Measurements from ENCODE around the gene MRAS.
"Not testable (repeated sequence)": the region's sequence is repeated elsewhere in the genome, so short reads cannot be mapped to it uniquely, and the experiment has no call there.

MRAS gene

DNA sequence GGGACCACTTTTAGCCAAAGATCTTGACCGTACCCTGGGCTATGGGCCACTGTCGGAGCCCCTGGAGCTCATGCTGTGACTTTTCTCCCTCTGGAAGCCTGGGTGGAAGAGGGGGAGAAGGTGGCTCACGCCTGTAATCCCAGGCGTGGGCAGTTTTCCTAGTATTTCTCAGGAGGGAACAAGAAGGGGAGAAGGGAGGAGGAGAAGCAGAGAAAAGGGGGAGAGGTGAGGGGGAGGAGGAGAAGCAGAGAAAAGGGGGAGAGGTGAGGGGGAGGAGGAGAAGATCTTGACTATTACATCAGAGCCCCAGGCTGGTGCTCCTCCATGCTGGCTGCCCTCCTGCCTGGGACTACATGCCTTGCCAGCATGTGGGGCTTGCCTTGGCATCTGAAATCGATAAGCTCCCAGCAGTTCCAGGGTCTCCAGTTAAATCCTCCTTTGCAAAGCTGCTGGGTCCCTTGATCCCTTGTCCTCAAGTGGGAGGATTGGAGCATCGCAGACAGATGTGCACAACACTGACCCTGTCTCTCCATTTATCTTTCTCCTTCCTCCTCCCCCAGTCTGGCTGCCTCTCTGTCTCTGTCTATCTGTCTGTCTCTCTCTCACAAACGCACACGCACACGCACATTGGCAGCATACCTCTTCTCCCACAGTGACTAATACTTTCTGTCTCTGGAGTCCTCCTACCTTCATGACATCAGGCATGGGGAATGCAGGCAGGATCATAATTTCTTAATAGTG is 41.6 kb downstream of the MRAS start:
- peak; percentile 98 for DNase-seq (ENCODE audit: low spot score)

DNA sequence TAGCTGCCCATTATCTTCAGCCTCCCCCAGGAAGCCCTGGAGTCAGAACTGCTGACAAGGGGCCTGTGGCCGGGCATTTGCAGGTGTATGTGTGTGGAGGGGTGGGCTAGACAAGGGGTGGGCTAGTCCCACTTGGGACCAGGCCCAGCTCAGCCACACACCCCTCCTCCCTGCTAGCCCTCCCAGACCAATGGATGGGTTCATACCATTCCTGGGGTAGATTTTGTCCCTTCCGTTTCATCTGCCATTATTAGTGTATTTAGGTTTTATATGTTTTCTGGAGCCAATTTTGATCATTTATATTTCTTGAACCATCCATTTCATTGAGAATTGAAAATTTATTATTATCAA is 42.2 kb downstream of the MRAS start:
- no peak for DNase-seq (ENCODE audit: low spot score)

DNA sequence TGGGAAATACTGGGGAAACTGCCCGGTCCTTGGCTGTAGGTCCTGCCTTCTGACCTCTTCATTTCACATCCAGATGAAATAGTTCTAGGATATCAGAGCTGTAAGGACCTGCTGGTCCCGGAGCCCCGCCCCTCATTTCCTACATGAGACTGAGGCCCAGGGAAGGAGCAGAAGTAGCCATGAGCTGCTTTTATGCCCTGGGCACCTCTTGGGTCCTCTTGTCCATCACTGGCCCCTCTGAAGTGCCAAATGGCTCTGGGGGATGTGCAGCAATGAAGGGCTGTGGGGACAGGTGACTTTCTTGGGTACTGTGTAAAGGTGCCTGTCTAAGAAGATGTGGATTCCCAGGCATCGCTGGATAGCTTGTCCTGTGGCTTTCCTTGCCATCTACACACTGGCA is 45.8 kb downstream of the MRAS start:
- no peak for DNase-seq (ENCODE audit: low spot score)

DNA sequence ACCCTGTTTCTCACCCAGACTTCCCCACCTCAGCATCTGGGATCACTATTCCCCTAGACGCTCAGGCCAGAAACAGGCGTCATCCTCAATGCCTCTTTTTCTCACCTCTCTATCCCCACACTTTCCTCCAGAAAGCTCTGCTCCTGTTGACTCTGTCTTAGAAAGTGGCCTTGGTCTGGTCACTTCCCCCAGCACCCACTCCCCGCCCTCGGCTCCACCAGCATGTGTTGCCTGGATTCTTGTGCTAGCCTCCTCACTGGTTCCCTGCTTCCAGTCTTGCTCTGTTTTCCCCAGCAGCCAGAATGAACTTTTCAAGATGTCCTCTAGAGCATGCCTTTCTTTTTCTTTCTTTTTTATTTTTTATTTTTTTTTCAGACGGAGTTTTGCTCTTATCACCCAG is 46.3 kb downstream of the MRAS start:
- DNase-seq (ENCODE audit: low spot score), result no peak

DNA sequence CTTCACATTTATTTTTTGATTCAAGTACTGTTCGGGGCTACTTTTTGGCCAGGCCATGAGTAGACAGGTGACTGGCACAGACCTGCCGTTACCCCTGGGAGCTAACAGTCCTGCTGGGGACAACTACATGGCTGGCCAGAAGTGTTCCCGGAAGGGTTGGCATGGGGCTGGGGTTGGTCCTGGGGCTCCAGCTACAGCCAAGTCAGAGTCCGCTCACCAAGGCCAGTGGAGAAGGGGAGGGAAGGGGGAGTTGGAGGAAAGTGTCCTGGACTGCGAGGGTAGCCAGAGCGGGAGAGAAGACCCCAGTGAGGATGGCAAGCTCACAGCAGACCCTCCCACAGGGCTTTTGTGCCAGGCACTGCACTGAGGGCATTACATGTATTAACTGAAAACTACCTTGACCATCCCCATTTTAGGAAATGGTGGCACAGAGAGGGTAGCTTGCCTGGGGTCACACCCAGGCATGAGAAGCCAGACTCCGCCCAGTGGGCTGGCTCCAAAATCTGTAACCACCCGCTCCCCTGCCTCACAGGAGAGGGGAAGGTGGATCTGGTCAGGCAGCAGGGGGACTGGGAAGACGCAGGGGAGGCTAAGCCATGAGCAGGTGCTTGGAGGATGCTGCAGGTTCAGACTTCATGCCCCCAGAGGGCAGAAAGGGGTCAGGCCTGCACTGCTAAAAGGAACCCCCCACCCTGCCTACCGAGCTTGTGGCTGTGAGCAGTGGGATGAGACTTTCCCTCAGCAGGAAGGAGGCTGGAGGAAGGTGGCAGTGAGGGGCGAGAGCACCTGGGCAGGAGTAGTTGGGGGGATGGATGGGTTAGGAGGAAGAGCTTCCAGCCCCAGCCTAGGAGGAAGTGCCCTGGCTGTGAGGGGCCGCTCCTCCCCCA is 47.7 kb downstream of the MRAS start:
- no peak for DNase-seq (ENCODE audit: low spot score)

DNA sequence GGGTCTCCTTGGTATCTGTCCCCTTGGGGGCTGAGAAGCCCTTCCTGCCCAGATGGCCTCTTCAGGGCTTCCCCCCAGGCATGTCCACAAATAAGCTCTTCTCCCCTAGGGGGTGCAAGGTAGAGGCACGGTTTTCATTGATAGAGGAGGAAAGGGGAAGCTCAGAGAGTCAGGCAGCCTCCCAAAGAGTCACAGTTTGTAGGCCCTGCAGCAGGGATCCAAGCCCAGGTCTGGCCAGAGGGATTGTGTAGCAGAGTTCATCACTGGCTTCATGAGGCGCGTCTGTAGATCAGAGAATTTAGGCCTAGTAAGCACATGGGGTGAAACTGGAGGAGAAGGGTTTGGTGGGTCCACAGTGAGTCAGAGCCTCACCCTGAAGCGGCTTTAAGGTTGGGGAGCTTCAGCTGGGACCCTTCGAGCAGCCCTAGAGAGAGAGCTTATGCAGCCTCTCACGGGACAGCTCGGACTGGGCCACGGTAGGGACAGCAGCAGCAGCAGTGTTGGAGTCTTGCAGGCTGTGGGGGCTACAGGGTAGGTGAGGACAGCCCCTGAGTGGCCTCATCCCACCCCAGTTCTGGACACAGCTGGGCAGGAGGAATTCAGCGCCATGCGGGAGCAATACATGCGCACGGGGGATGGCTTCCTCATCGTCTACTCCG is 48.5 kb downstream of the MRAS start:
- DNase-seq (ENCODE audit: low spot score), result no peak

DNA sequence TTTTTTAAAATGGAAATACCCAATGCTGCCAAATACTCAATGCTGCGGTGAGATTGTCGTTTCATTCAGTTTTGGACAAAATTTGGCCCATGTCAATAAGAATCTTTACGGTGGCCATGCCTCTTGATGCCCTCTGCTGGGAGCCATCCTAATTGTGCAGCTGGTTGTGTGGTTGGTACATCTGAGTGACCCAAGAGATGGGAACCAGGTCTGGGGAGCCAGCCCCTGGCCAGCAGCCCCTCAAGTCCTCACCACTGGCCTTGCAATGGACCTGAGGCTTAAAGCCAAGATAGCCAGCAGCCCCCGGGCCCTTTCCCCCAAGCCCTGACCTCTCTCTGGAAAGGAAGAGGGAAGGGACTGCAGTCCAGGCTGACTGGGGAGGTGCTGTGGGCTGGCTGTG is 49.6 kb downstream of the MRAS start:
- no peak for DNase-seq (ENCODE audit: low spot score)

DNA sequence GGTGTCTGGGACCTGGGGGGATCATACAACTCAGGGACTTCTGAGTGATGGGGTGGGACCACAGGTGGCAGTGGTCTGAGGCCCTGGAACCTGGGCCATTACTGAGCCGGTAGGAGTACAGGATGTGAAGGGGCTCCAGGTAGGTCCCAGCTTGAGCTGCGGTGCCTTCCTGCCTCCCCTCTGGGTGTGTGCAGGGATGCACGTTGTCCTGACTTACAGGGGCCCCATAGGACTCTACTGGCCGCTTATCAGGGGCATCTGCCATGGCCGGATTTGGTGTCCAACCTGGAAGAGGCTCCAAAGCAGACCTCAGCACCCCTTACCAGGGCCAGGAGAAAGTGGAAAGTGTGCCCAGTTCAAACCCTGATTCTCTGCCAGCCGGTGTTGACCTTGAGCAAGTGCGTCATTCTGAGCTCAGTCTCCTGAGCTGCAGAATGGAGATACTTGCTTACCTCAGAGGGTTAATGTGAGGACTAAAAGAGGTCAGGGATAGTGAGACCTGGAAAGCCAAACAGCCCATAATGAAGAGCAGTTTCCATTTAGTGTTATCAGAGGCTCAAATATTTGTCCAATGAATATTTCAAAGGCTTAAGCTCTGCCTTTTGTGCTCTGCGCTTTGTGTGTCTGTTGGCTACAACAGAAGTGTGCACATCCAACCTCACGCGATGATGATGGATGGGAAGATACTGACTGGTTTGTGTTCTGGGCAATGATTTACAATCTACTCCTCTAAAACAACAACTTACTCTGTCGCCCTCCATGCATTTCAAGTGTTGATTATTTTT is 50.6 kb downstream of the MRAS start:
- DNase-seq (ENCODE audit: low spot score), result no peak

DNA sequence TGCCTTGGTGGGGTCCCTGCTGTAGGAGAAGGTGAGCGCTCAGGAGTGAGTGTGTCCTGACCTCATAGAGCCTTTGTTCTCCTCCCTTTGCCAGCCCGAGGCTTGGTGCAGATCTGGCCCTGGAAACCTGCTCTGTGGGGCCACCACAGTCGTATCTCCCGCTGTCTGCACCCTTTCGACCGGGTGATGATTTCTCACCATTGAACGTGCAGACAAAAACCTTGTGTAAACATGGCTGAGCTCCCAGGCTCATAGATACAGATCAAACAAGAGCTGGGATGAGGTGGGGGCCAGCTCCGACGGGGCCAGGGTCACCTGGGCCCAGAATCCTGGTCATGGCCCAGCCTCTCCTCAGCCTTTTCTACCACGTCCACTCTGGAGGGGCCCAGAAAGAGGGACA is 51.4 kb downstream of the MRAS start:
- no peak for DNase-seq (ENCODE audit: low spot score)

DNA sequence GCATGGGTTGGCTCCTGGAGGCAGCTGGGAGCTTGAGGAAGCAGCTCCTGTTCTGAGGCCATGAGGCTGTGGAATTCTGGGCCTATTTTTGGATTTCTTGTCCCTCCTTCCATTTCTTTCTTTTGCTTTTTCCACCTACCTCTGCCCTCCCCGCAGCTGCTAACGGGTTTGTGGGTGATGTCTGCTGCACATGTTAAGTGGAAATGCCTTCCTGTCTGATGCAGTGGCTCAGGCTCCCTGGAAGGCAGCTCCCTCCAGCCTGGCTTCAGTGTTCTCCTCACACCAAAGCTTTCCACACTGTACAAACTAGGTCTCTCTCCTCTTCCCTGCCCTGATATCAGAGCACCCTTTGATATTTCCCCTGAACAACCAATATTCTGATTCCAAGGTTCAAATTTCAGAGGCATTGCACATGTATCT is 52.3 kb downstream of the MRAS start:
- no peak for DNase-seq (ENCODE audit: low spot score)

DNA sequence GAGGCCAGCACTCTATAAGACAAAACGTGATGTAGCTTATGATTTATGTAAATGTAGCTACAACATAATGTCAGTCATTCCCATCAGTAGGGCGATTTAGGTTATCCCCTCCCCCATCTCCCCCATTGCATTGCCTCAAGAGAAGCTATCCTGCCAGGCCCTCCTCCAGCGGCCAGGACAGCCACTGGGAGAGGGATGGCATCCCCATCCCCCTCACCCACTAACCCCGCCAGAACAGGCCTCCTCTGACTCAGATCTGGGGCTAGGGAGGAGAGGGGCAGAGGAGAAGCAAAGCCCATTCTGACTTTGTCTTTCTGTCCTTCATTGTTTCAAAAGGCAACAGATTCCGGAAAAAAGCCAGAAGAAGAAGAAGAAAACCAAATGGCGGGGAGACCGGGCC is 53.5 kb downstream of the MRAS start:
- no peak for DNase-seq (ENCODE audit: low spot score)

DNA sequence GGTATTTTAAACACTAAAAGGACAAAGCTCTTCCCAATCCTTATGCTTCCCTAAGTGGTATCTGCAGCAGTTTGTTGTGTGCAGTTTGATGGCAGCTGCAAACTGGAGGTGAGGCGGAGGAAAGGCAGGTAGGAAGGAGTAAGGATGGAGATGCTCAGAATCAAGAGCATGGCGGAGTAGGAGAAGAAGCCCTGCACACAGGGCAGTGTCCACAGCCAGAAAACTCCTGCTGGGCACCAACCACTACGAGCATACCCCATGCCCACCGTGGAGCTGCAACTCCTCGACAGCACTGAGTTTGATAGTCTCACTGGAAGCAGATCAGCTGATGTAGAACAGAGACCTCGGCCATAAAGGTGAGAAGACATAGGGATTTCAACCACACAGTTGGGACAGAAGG is 55.7 kb downstream of the MRAS start:
- DNase-seq (ENCODE audit: low spot score), result no peak

DNA sequence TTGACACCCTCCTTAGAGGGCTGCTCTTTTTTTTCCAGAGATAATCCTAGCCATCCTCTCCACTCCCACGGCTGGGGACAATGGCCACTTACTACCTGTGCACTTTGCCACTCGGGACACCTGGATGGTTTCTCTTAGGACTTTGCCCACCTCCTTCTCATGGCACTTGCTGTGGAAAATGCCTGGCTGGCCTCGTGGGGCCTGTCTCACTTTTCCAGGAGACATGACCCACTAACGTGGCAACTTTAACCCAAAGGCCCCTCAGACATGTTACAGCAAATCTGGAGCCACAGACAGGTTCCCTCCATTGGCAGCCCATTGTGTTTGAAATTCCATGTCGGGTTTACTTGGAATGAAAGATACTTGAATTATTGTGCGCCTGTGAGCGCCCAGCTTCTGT is 56.6 kb downstream of the MRAS start:
- no peak for DNase-seq (ENCODE audit: low spot score)

DNA sequence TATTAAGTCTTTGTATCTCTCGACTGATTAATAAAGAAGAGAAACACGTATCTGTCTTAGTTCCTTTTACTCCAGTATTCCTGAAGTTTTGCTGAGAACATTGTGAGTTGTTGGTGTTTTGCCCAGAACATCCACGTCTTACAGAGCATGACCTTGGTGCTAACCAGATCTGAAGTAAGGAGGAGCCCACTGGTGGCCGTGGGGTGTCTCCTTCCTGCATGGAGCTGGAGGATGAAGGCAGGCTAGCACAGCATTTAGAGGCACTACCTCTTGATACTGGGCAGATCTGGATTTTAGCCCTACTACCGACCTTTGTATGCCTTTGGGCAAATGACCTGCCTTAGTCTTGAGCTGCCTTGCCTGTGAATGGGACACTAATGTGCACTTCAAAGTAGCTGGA is 57.1 kb downstream of the MRAS start:
- DNase-seq (ENCODE audit: low spot score), result no peak

DNA sequence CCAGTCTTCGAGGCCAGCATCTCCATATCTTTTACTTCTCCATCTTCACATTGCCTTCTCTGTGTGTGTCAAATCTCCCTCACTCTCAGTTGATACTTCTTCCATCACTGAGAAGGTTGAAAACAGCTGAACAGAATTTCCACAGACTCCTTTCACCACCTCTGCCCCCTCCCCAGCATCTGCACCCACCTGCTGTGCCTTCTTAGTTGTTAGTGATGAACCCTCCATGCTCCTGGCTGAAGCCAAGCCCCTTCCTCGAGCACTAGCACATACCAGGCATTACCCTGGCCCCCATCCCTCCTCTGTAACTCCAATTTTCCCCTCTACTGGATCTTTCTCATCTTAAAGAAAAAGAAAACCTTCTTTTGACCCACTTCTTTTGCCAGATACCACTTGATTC is 58.2 kb downstream of the MRAS start:
- DNase-seq (ENCODE audit: low spot score), result no peak

DNA sequence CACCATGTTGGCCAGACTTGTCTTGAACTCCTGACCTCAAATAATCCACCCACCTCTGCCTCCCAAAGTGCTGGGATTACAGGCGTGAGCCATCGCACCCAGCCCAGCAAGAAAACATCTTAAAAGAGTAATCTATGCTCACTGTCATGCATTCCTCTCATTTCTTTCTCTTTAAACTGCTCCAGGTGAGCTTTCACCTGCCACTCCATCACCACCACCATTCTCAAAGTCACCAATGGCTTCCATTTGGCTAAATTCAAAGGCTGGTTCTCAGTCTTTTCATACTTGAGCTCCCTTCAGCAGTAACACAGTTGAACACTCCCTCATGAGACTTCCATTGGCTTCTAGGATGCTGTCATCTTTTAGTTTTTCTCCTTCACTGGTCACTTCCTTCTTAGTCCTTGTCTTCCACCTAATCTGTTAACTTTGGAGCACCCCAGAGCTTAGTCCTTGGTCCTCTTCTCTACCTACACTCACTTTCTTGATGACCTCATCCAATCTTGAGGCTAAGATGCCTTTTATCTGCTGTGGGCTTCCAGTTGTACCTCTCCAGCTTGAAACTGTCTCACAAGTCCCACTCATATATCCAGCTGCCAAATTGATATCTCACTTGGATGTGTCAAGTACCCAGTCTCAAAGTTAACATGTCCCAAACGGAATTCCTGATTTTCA is 59.0 kb downstream of the MRAS start:
- no peak for DNase-seq (ENCODE audit: low spot score)

DNA sequence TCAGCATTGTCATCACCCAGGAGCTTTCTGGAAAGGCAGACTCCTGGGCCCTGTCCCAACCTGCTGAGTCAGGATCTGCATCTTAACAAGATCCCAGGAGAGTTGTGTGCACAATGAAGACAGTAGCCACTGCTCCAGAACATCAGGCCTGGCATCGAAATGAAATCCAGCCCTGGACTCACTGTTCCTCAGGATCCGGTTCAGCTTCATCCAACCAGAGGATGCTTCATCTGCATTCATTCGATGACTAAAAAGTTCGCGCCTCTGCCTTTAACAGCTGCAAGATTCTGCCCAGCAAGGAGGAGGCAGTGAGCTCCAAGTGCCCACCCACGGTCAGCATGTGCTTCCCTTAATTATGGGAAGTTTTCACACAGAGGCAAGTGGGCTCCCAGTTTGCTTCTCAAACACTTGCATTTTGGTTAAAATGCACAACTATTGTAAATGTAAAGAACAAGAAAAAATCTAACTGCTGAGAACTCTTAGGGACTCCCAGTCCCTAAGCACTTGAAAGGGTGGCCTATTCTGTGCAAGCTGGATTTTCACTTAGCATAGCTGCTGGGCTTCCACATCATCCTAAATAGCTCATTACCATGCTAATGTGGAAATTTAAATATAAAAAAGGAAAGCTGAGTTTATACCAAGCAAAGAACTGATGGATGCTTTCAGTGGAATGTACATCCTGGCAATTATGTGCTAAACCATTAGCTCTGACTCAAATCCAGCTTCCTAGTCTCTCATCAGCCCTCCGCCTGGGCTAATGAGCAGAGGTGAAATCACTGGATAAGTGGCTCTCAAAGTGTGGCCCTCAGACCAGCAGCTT is 60.6 kb downstream of the MRAS start:
- DNase-seq (ENCODE audit: low spot score), result no peak

DNA sequence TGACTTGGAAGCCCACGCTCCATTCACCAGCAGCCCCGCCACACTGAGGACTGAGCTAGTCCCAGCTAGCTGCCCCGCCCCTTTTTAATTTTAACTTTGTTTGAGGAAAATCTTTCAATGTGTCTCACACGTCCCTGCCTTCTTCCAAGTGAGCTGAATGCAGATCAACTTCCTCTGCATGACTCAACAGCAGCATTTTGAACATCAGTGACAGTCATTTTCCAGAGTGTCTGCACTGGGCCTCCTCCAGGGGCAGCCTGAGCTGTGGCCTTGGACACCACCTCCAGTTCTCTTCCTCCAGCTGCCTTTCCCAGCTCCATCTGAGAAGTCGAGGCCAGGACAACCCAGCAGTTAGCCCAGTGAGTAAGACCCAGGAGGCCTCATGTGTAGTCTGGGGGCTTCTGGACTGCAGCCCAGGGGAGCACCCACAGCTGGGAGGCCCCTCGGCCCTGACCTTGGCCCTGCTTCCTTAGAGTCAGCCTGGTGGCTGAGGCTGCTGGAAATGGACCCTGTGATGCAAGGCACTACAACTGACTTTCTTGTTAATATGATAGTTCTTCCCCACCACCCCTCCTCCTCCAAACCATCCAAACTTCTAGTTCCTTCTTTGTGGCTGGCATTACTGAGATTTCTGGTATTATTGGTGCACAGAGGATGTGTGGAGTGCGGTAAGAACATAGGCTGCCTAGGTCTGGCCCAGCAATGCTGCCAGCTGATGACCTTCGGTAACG is 64.6 kb downstream of the MRAS start:
- DNase-seq (ENCODE audit: low spot score), result peak; percentile 78

DNA sequence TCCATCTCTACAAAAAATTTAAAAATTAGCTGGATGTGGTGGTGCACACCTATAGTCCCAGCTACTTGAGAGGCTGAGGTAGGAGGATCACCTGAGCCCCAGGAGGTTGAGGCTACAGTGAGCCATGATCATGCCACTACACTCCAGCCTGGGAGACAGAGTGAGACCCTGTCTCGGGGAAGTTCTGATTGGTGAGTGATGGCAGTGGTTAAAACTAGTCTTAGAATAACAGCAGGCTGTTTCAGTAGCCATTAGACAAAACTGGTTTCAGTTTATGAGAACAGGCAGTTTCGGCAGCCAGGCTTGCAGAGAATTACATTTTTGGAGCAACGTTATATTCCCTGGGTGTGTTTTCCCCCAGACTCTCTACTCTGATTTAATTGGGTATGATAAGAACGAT is 67.9 kb downstream of the MRAS start:
- not testable (repeated sequence) for DNase-seq (ENCODE audit: low spot score)

DNA sequence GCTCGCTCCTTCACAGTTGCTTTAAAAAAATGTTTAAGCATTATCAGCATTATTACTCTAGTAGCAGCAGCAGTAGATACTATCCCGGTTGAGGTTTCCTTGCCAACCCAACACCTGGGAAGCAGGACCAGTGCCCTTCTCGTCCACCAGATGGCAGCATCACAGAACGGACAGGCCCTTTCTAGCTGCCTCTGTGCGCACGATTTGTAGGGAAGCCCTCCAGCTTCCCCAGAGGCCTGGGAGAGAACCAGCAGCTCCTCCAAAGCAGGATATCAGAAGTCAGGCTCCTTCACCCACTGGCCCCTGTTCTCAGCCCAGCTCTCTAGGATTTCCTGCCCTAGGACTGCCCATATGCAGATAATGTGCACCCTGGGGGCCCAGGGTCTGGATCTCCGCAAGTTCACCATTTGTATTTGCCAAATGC is 69.2 kb downstream of the MRAS start:
- peak; percentile 83 for DNase-seq (ENCODE audit: low spot score)
